GM12801 (cell line): ENCODE measurements around the gene CDC16.

Source experiments
- TF ChIP-seq, protein P1 (sequence below): IDR thresholded peaks from one replicate; pipeline ENCODE4 v1.5.1; 2011; ENCODE audit warnings: control low read depth; ENCODE audit not compliant: insufficient read length; ENCODE audit errors: extremely low read depth

The CDC16 gene

GRCh38 chr13:114304346-114305034 is 69.8 kb downstream of the CDC16 start:
- TF ChIP-seq, protein P1, sequence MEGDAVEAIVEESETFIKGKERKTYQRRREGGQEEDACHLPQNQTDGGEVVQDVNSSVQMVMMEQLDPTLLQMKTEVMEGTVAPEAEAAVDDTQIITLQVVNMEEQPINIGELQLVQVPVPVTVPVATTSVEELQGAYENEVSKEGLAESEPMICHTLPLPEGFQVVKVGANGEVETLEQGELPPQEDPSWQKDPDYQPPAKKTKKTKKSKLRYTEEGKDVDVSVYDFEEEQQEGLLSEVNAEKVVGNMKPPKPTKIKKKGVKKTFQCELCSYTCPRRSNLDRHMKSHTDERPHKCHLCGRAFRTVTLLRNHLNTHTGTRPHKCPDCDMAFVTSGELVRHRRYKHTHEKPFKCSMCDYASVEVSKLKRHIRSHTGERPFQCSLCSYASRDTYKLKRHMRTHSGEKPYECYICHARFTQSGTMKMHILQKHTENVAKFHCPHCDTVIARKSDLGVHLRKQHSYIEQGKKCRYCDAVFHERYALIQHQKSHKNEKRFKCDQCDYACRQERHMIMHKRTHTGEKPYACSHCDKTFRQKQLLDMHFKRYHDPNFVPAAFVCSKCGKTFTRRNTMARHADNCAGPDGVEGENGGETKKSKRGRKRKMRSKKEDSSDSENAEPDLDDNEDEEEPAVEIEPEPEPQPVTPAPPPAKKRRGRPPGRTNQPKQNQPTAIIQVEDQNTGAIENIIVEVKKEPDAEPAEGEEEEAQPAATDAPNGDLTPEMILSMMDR = no peak

DNA sequence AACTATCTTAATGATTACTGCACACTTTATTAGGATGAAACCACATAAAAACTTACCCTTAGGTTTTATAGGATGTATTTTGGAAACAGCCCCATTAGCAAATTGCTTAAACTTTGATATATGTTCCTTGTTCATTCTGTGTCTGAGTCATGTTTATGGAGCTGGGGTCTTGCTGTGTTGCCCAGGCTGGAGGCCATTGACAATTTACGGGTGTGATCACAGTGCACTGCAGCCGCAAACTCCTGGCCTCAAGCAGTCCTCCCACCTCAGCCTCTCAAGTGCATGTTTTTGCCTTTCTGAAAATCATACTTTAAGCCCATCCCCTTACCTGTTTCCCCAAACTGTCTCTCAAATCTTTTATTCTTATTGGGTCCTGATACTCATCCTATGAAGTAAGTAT is 74.4 kb downstream of the CDC16 start:
- TF ChIP-seq, protein P1 = no peak

DNA sequence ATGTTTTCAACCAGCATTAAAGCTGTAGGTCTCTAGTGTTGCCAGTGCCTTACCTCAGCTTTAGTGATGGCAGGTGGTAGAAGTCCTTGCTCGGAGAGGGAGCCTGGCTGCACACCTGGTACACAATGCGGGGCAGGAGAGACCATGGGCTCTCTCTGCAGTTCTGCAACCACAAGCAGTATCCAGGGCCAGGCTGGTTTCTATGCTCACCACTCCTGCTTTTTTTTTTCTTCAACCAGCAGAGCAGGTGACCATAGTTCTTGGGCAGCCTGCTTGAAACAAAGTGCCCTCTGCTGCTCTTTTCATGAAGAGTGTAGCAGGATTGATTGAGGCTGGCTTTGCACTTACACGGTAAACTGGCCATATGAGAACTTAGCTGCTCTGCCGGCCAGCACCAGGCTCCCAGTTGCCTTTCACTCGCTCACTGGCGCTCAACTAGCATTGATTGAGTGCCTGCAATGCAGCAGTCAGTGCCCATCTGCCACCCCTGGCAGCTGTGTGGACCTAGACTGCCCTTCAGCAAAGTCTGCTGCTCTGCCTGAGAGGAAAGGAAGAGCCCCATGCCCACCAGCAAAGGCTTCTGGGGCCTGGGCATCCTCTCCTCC is 75.2 kb downstream of the CDC16 start:
- TF ChIP-seq, protein P1 = no peak

- TF ChIP-seq, protein P1 = no peak
Observed at GRCh38 chr13:114310956-114311355, 76.3 kb downstream of the CDC16 start.

GRCh38 chr13:114311387-114311786 is 76.7 kb downstream of the CDC16 start:
- TF ChIP-seq, protein P1 = no peak

- TF ChIP-seq, protein P1 = no peak
Observed at GRCh38 chr13:114311908-114312307, 77.2 kb downstream of the CDC16 start.

DNA sequence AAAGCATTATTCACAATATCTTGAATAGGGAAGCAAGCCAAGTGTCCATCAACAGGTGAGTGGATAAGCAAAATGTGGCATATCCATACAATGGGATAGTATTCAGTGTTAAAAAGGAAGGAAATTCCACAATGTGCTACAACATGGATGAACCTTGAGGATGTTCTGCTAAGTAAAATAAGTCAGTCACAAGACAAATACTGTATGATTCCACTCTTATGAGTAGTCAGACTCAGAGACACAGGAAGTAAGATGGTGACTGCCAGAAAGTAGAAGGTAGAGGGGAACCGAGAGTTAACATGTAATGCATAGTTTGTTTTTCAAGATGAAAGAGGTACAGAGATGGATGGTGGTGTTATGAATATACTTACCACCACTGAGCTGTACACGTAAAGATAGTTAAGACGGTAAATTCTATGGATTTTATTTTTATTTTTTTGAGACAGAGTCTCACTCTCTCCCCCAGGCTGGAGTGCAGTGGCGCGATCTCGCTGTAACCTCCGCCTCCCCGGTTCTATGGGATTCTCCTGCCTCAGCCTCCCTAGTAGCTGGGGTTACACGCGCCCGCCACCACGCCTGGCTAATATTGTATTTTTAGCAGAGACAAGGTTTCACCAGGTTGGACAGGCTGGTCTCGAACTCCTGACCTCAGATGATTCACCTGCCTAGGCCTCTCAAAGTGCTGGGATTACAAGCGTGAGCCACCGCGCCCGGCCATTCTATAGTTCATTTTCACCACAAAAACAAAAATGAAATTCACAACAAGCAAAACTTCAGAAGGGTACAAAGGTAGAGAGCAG is 78.6 kb downstream of the CDC16 start:
- TF ChIP-seq, protein P1 = no peak
